HCT116 (cell line): ENCODE measurements around the gene THAP2. TPM values are rescaled to one million over a fixed set of nuclear protein-coding genes. Genes with fewer than 3 reads are reported as not detected.
"Not testable (repeated sequence)": the region's sequence is repeated elsewhere in the genome, so short reads cannot be mapped to it uniquely, and the experiment has no call there.

Experiments used
- ATAC-seq: fragments of 200-7000 bp; cut with Tn5 transposase; 2 replicates; pipeline ENCODE4 v1.9.1; 2020; ENCODE audit warnings: mild to moderate bottlenecking, moderate library complexity
- BruUV-seq: library from RNA; stranded (reverse); fragments of 400-500 nt; replicated peaks from 2 replicates; lab custom pipeline; 2021; lab: Mats Ljungman, UMichigan
- CTCF ChIA-PET: fragments of 300-600 bp; sonication (Branson Sonifier 250); formaldehyde crosslinking; loops from one replicate; lab custom pipeline; 2021; ENCODE audit warnings: antibody characterized with exemption; lab: Charles Lee
- POLR2A ChIA-PET: fragments of 300-600, 350-600 bp; sonication (Branson Sonifier 250); formaldehyde crosslinking; loops from one replicate; lab custom pipeline; 2021; ENCODE audit warnings: antibody characterized with exemption; lab: Charles Lee
- RAD21 ChIA-PET, 2 experiments: fragments of 300-600 bp; sonication (Branson Sonifier 250); formaldehyde crosslinking; loops; one replicate each; lab custom pipeline; 2023; ENCODE audit warnings: low total read pairs in 2 of 2; ENCODE audit not compliant: uncharacterized antibody in 2 of 2, unreplicated experiment in 2 of 2, low non-redundant PET in 1 of 2; lab: Charles Lee
- DNase-seq: peaks from one replicate; pipeline ENCODE4 v3.0.0-alpha.2; 2010; ENCODE audit warnings: low read depth, low spot score
- H2AFZ ChIP-seq: fragments of 200-600 bp; shearing (Covaris generic), sonication (generic); 2 replicates; pipeline ENCODE4 v1.6.1; 2017; ENCODE audit warnings: low read depth, mixed run types, mixed read lengths, antibody characterized with exemption, low read length; ENCODE audit not compliant: poor library complexity, severe bottlenecking
- H3K27ac ChIP-seq: 2 replicates; pipeline ENCODE4 v1.5.1; 2012; ENCODE audit warnings: low read depth, low read length
- H3K27me3 ChIP-seq: fragments of 200-600 bp; sonication (generic); 2 replicates; pipeline ENCODE4 v1.6.1; 2016; ENCODE audit warnings: mixed run types, low read length, mixed read lengths; ENCODE audit not compliant: insufficient read depth
- H3K36me3 ChIP-seq, 2 experiments: fragments of 200-500 bp in 1 of 2; fragments of 200-600 bp in 1 of 2; sonication (Bioruptor generic) in 1 of 2; sonication (generic) in 1 of 2; 2 replicates each; pipeline versions ENCODE4 v1.5.1 to v1.6.1; 2014 to 2016; ENCODE audit warnings: low read length in 2 of 2, inconsistent platforms in 1 of 2, mixed read lengths in 1 of 2, mixed run types in 1 of 2; ENCODE audit not compliant: insufficient read depth in 2 of 2, control insufficient read depth in 1 of 2
- H3K4me1 ChIP-seq, 2 experiments: fragments of 200-600 bp in 1 of 2; sonication (generic) in 1 of 2; 2 replicates each; pipeline versions ENCODE4 v1.5.1 to v1.6.1; 2012 to 2017; ENCODE audit warnings: low read length in 2 of 2, inconsistent platforms in 1 of 2, mild to moderate bottlenecking in 1 of 2, mixed read lengths in 1 of 2, mixed run types in 1 of 2, moderate library complexity in 1 of 2; ENCODE audit not compliant: insufficient read depth in 2 of 2, control insufficient read depth in 1 of 2
- H3K4me2 ChIP-seq: fragments of 200-600 bp; sonication (generic); 2 replicates; pipeline ENCODE4 v1.6.1; 2017; ENCODE audit warnings: mixed run types, low read length, mixed read lengths
- H3K4me3 ChIP-seq, 2 experiments: fragments of 200-600 bp in 1 of 2; sonication (generic) in 1 of 2; replicated peaks in 1 of 2; 2 replicates each; pipeline ENCODE4 v1.5.1; 2011 to 2016; ENCODE audit warnings: low read length in 2 of 2, control low read depth in 1 of 2, low read depth in 1 of 2, mild to moderate bottlenecking in 1 of 2, mixed read lengths in 1 of 2, mixed run types in 1 of 2
- H3K79me2 ChIP-seq: fragments of 200-600 bp; sonication (generic); 2 replicates; pipeline ENCODE4 v1.6.1; 2017; ENCODE audit warnings: mild to moderate bottlenecking, mixed run types, low read length, moderate library complexity, mixed read lengths; ENCODE audit not compliant: insufficient read depth
- H3K9ac ChIP-seq: fragments of 200-600 bp; sonication (generic); 2 replicates; pipeline ENCODE4 v1.6.1; 2016; ENCODE audit warnings: low read length, mixed read lengths
- H3K9me2 ChIP-seq: fragments of 200-600 bp; sonication (generic), shearing (Covaris generic); 2 replicates; pipeline ENCODE4 v1.6.1; 2017; ENCODE audit warnings: mixed run types, mild to moderate bottlenecking, moderate library complexity; ENCODE audit not compliant: insufficient read depth
- H3K9me3 ChIP-seq, 2 experiments: fragments of 200-500 bp in 1 of 2; fragments of 200-600 bp in 1 of 2; sonication (Bioruptor generic) in 1 of 2; sonication (generic) in 1 of 2; 2 replicates each; pipeline ENCODE4 v1.6.1; 2014 to 2017; ENCODE audit warnings: low read length in 2 of 2, mixed read lengths in 2 of 2, inconsistent platforms in 1 of 2, low read depth in 1 of 2, mild to moderate bottlenecking in 1 of 2, mixed run types in 1 of 2, moderate library complexity in 1 of 2; ENCODE audit not compliant: control insufficient read depth in 1 of 2, insufficient read depth in 1 of 2
- H4K20me1 ChIP-seq: fragments of 200-600 bp; sonication (generic), shearing (Covaris generic); 2 replicates; pipeline ENCODE4 v1.6.1; 2017; ENCODE audit warnings: mixed run types, mild to moderate bottlenecking, moderate library complexity; ENCODE audit not compliant: insufficient read depth
- CTCF ChIP-seq, 3 experiments: fragments of 200-600 bp in 1 of 3; sonication (generic) in 1 of 3; IDR thresholded peaks in 2 of 3; conservative IDR thresholded peaks in 1 of 3; 2 replicates each; pipeline ENCODE4 v1.5.1; 2012 to 2017; ENCODE audit warnings: low read depth in 2 of 3, low read length in 2 of 3, antibody characterized with exemption in 1 of 3, borderline replicate concordance in 1 of 3, control low read depth in 1 of 3, mild to moderate bottlenecking in 1 of 3, mixed read lengths in 1 of 3, mixed run types in 1 of 3, moderate library complexity in 1 of 3; ENCODE audit not compliant: insufficient read depth in 1 of 3
- ELF1 ChIP-seq: IDR thresholded peaks from 2 replicates; pipeline ENCODE4 v1.6.1; 2012; ENCODE audit warnings: low read depth, borderline replicate concordance
- EZH2phosphoT487 ChIP-seq: fragments of 200-600 bp; IDR thresholded peaks from 2 replicates; pipeline ENCODE4 v1.6.1; 2018; ENCODE audit warnings: antibody characterized with exemption, borderline replicate concordance
- MAX ChIP-seq: IDR thresholded peaks from 2 replicates; pipeline ENCODE4 v1.6.1; 2012
- TCF7L2 ChIP-seq: IDR thresholded peaks from 2 replicates; pipeline ENCODE4 v1.7.0; 2011; ENCODE audit warnings: borderline replicate concordance, inconsistent platforms; ENCODE audit not compliant: insufficient read depth, insufficient read length; ENCODE audit errors: extremely low read depth
- ZNF274 ChIP-seq: fragments of 200-500 bp; sonication (Bioruptor generic); IDR thresholded peaks from 2 replicates; pipeline ENCODE4 v1.6.1; 2014; ENCODE audit warnings: mild to moderate bottlenecking, low read depth, low read length, inconsistent platforms
- intact Hi-C: fragments of 100-400 bp; cut with micrococcal nuclease; formaldehyde crosslinking; loops from 2 replicates; pipeline ENCODE4 v1.10.0; 2022
- total RNA-seq: library from RNA; stranded (reverse); gene quantifications from one replicate; pipeline ENCODE4 v1.2.1, GENCODE V29; 2021; ENCODE audit not compliant: unreplicated experiment
- TF ChIP-seq, protein P1 (sequence below): IDR thresholded peaks from 2 replicates; pipeline ENCODE4 v1.6.1; 2012; ENCODE audit warnings: low read depth

THAP2 gene
- total RNA-seq, 1 experiment from 2014 or later = 3.7 TPM

DNA sequence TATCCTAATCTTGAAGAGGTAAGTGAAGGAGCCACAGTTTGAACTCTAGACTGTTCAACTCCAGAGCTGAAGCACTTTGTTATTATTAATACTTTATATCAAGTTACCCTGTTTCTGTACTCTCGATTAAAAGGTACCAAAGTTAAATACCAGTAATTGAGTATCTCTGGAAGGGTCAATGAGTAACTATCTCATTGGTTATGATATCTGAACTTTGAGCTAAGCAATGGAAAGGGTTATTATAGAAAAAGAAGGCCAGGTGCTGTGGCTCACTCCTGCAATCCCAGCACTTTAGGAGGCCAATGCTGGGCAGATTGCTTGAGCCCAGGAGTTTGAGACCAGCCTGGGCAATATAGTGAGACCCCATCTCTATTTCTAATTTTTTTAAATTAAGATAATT, 31.7 kb downstream of the THAP2 start (continued):
- no peak for TF ChIP-seq CTCF (IDR thresholded peaks at IDR 0.05 in 2 of 3, conservative IDR thresholded peaks at IDR 0.05 in 1 of 3; ENCODE audit: borderline replicate concordance in 1 of 3, insufficient read depth in 1 of 3, low read depth in 2 of 3, low read length in 2 of 3)

DNA sequence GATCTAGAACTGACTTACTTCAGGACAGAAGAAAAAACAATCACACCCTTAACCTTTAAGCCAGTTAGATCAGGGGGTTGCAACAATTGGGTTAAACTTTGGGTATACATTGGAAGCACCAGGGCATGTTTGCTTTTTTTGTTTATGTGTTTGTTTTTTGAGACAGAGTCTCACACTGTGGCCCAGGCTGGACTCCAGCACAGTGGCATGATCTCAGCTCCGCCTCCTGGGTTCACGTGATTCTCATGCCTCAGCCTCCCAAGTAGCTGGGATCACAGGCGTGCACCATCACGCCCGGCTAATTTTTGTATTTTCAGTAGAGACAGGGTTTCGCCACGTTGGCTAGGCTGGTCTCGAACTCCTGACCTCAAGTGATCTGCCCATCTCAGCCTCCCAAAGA, 38.1 kb downstream of the THAP2 start:
- H3K27ac ChIP-seq, H3K4me2 ChIP-seq, intact Hi-C loops, RAD21 ChIA-PET, BruUV-seq, H2AFZ ChIP-seq, H3K9ac ChIP-seq, H3K27me3 ChIP-seq, DNase-seq, H3K36me3 ChIP-seq, H3K4me1 ChIP-seq, ATAC-seq, H3K9me2 ChIP-seq, POLR2A ChIA-PET, H3K79me2 ChIP-seq, CTCF ChIA-PET, H4K20me1 ChIP-seq, H3K9me3 ChIP-seq, H3K4me3 ChIP-seq: not testable (repeated sequence)

DNA sequence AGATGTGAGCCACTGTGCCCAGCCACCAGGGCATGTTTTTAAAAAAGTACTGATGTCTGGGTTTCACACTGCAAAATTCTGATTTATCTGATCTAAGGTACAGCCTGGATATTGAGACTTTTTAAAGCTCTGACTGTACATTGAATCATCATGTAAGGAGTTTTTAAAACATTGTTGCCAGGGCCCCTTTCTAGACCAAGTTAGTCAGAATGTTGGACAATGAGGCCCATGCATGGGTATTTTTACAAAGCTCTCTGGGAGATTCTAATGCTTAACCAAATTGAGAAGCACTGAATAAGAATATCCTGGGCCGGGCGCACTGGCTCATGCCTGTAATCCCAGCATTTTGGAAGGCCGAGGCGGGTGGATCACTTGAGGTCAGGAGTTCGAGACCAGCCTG, 38.5 kb downstream of the THAP2 start:
- ChIA-PET CTCF (no interaction called here), RAD21 (no interaction called here), POLR2A (no interaction called here)
- Histone ChIP-seq H3K27ac (no peak overlapping the region), H3K27me3 (no peaks in the 10 kb centered on the region), H3K4me2 (no peak overlapping the region), H3K4me3 (no peak overlapping the region), H2AFZ (no peak overlapping the region), H4K20me1 (no peaks in the 10 kb centered on the region), H3K36me3 (no peaks in the 10 kb centered on the region; a peak in 1 of 4 replicates), H3K9me3 (no peaks in the 10 kb centered on the region), H3K79me2 (no peaks in the 10 kb centered on the region), H3K4me1 (peaks cover 2 to 3% of the 10 kb centered on the region in 2 experiments; a peak in 2 of 4 replicates), H3K9ac (no peak overlapping the region), H3K9me2 (no peaks in the 10 kb centered on the region)
- DNase-seq (no peak), ATAC-seq (no peak)
- no TSS peak for BruUV-seq
- intact Hi-C loops = no loop called here
- no peak for TF ChIP-seq ZNF274
- TF ChIP-seq, protein P1, sequence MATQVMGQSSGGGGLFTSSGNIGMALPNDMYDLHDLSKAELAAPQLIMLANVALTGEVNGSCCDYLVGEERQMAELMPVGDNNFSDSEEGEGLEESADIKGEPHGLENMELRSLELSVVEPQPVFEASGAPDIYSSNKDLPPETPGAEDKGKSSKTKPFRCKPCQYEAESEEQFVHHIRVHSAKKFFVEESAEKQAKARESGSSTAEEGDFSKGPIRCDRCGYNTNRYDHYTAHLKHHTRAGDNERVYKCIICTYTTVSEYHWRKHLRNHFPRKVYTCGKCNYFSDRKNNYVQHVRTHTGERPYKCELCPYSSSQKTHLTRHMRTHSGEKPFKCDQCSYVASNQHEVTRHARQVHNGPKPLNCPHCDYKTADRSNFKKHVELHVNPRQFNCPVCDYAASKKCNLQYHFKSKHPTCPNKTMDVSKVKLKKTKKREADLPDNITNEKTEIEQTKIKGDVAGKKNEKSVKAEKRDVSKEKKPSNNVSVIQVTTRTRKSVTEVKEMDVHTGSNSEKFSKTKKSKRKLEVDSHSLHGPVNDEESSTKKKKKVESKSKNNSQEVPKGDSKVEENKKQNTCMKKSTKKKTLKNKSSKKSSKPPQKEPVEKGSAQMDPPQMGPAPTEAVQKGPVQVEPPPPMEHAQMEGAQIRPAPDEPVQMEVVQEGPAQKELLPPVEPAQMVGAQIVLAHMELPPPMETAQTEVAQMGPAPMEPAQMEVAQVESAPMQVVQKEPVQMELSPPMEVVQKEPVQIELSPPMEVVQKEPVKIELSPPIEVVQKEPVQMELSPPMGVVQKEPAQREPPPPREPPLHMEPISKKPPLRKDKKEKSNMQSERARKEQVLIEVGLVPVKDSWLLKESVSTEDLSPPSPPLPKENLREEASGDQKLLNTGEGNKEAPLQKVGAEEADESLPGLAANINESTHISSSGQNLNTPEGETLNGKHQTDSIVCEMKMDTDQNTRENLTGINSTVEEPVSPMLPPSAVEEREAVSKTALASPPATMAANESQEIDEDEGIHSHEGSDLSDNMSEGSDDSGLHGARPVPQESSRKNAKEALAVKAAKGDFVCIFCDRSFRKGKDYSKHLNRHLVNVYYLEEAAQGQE = no peak
- TF ChIP-seq EZH2phosphoT487 = no peak
- no peak for TF ChIP-seq TCF7L2
- no peak for TF ChIP-seq CTCF (IDR thresholded peaks at IDR 0.05 in 2 of 3, conservative IDR thresholded peaks at IDR 0.05 in 1 of 3; ENCODE audit: borderline replicate concordance in 1 of 3, insufficient read depth in 1 of 3, low read depth in 2 of 3, low read length in 2 of 3)
- TF ChIP-seq MAX = no peak
- no peak for TF ChIP-seq ELF1
